ENCODE measurements around the gene DRC3. TPM values are rescaled to one million over a fixed set of nuclear protein-coding genes. Genes with fewer than 3 reads are reported as not detected.
A peak's percentile ranks its signal among the peaks of the same experiment; 100 is the strongest.

DRC3 gene
- 1.3 and 1.9 TPM in 2 replicates for polyA plus RNA-seq
- polyA minus RNA-seq: 0.23 and 0.73 TPM in 2 replicates

- H3K27ac ChIP-seq (ENCODE audit: low read length): peak within 1 kb of the TSS; percentile 53
- peaks cover 29% of the 10 kb centered on the region for H3K79me2 ChIP-seq (replicated peaks; ENCODE audit: insufficient read depth, low read length)
- H3K9me3 ChIP-seq (ENCODE audit: low read length): no peaks in the 10 kb centered on the region
- no peaks in the 10 kb centered on the region for H3K36me3 ChIP-seq (ENCODE audit: insufficient read depth, low read length)
- peak within 1 kb of the TSS; percentile 85 for H3K9ac ChIP-seq (ENCODE audit: low read length)
- H3K4me2 ChIP-seq (ENCODE audit: low read length): peak within 1 kb of the TSS; percentile 99
- no peak within 1 kb of the TSS for H2AFZ ChIP-seq (ENCODE audit: low read depth, low read length)
- peak within 1 kb of the TSS; percentile 96 for H3K4me3 ChIP-seq (ENCODE audit: low read length)
- H3K9me2 ChIP-seq (ENCODE audit: insufficient read depth, low read length): no peaks in the 10 kb centered on the region
- no peaks in the 10 kb centered on the region for H3K27me3 ChIP-seq (ENCODE audit: insufficient read depth, low read depth, low read length)
- no peaks in the 10 kb centered on the region for H4K20me1 ChIP-seq (ENCODE audit: insufficient read depth)
- peak; percentile 68 for TF ChIP-seq RAD21 (conservative IDR thresholded peaks at IDR 0.05)
- no peak for TF ChIP-seq EZH2 (IDR thresholded peaks at IDR 0.05; ENCODE audit: borderline replicate concordance, insufficient read depth, low read length, poor library complexity, severe bottlenecking)
- peak; percentile 47 for TF ChIP-seq REST (IDR thresholded peaks at IDR 0.05; ENCODE audit: borderline replicate concordance)
- peak; percentile 41 for TF ChIP-seq EP300 (conservative IDR thresholded peaks at IDR 0.05; ENCODE audit: poor library complexity, severe bottlenecking)
- peak; percentile 94 for TF ChIP-seq POLR2AphosphoS5 (IDR thresholded peaks at IDR 0.05)
- TF ChIP-seq MXI1 (conservative IDR thresholded peaks at IDR 0.05; ENCODE audit: poor library complexity, severe bottlenecking): no peak
- TF ChIP-seq CTCF (IDR thresholded peaks at IDR 0.05; ENCODE audit: poor library complexity, severe bottlenecking): peak; percentile 52
- peak; percentile 72 for TF ChIP-seq SMC3 (conservative IDR thresholded peaks at IDR 0.05; ENCODE audit: poor library complexity)
- TF ChIP-seq TAF1 (IDR thresholded peaks at IDR 0.05; ENCODE audit: low read depth): peak; percentile 48
- H3F3A ChIP-seq (ENCODE audit: insufficient read depth, low read length, poor library complexity, severe bottlenecking): no peaks in the 10 kb centered on the region
Observed at GRCh38 chr17:17972126-17972951, at the start of gene DRC3, which contains the start of gene TOM1L2. Gene DRC3, plus strand, starts transcription at chr17:17972862. Its CDS starts 4,737 bp downstream, at chr17:17977599. Gene TOM1L2, minus strand, starts transcription at chr17:17972400. Its CDS starts 87 bp downstream, at chr17:17972313.

GRCh38 chr17:17924131-17924856 lies 48.4 kb upstream of the DRC3 start:
- no peaks in the 10 kb centered on the region for H3K27me3 ChIP-seq (ENCODE audit: insufficient read depth, low read depth, low read length)
- H3K36me3 ChIP-seq (ENCODE audit: insufficient read depth, low read length): no peaks in the 10 kb centered on the region
- peaks cover 9% of the 10 kb centered on the region for H3K79me2 ChIP-seq (replicated peaks; ENCODE audit: insufficient read depth, low read length)
- no peaks in the 10 kb centered on the region for H4K20me1 ChIP-seq (ENCODE audit: insufficient read depth)
- no peaks in the 10 kb centered on the region for H3K9me3 ChIP-seq (ENCODE audit: low read length)
- no peak overlapping the region for H3K4me2 ChIP-seq (ENCODE audit: low read length)
- H2AFZ ChIP-seq (ENCODE audit: low read depth, low read length): no peak overlapping the region
- H3K4me3 ChIP-seq (ENCODE audit: low read length): no peak overlapping the region
- no peaks in the 10 kb centered on the region for H3F3A ChIP-seq (ENCODE audit: insufficient read depth, low read length, poor library complexity, severe bottlenecking)
- no peaks in the 10 kb centered on the region for H3K9me2 ChIP-seq (ENCODE audit: insufficient read depth, low read length)
- H3K9ac ChIP-seq (ENCODE audit: low read length): no peak overlapping the region
- no peak overlapping the region for H3K27ac ChIP-seq (ENCODE audit: low read length)
- no peak for TF ChIP-seq EZH2 (IDR thresholded peaks at IDR 0.05; ENCODE audit: borderline replicate concordance, insufficient read depth, low read length, poor library complexity, severe bottlenecking)

Measured in neural cell (in vitro differentiated cells).